T-helper 1 cell treated with Interleukin-12 subunit alpha and Interleukin-12 subunit beta and Interleukin-4 antibody, amounts not matched to agents 30 ng/mL and 1 ng/mL, for 36 hours (primary cell): ENCODE data around the gene FSTL4. TPM values are rescaled to one million over a fixed set of nuclear protein-coding genes. Genes with fewer than 3 reads are reported as not detected.

Source experiments
- intact Hi-C: fragments of 100-400 bp; cut with micrococcal nuclease; formaldehyde crosslinking; loops from one replicate; pipeline ENCODE4 v1.15.1; 2024
- total RNA-seq: library from RNA; stranded (reverse); gene quantifications from 2 replicates; pipeline ENCODE4 v1.2.3, GENCODE V29; 2022

FSTL4 gene
- total RNA-seq, 1 donor from 2014 or later = not detected

- intact Hi-C loops = no loop called here
Measured at GRCh38 chr5:133432956-133433532, 179.3 kb downstream of the FSTL4 start.

- intact Hi-C loops = no loop called here
Measured at GRCh38 chr5:133431326-133431865, 180.9 kb downstream of the FSTL4 start.

- intact Hi-C loops = no loop called here
Measured at GRCh38 chr5:133430095-133430494, 182.2 kb downstream of the FSTL4 start.

GRCh38 chr5:133429046-133429445 is 183.3 kb downstream of the FSTL4 start:
- intact Hi-C loops = loop anchor here (10.0 kb wide), 1 partner anchor 186 kb away; the partner anchor contains the start of gene FSTL4

GRCh38 chr5:133428072-133428660 is 184.2 kb downstream of the FSTL4 start:
- intact Hi-C loops = loop anchor here (10.0 kb wide), 1 partner anchor 187 kb away; the partner anchor contains the start of gene FSTL4

- intact Hi-C loops = loop anchor here (10.0 kb wide), 1 partner anchor 188 kb away; the partner anchor contains the start of gene FSTL4
Measured at GRCh38 chr5:133427121-133427777, 185.1 kb downstream of the FSTL4 start.

GRCh38 chr5:133426264-133426663 is 186.1 kb downstream of the FSTL4 start:
- intact Hi-C loops = loop anchor here (10.0 kb wide), 1 partner anchor 189 kb away; the partner anchor contains the start of gene FSTL4

GRCh38 chr5:133425764-133426163 is 186.6 kb downstream of the FSTL4 start:
- intact Hi-C loops = loop anchor here (2.0 to 10.0 kb wide), 2 partner anchors 189 to 519 kb away; partner anchors contain the start of gene FSTL4

- intact Hi-C loops = loop anchor here (2.0 to 10.0 kb wide), 2 partner anchors 190 to 520 kb away; partner anchors contain the start of gene FSTL4
Measured at GRCh38 chr5:133425222-133425621, 187.1 kb downstream of the FSTL4 start.

GRCh38 chr5:133423618-133424282 is 188.6 kb downstream of the FSTL4 start:
- intact Hi-C loops = loop anchor here (1.0 to 10.0 kb wide), 4 partner anchors 191 to 521 kb away; partner anchors contain the start of gene FSTL4

- intact Hi-C loops = loop anchor here (1.0 to 10.0 kb wide), 2 partner anchors 192 to 312 kb away; partner anchors contain the start of gene FSTL4
Measured at GRCh38 chr5:133423011-133423617, 189.2 kb downstream of the FSTL4 start.

- intact Hi-C loops = loop anchor here (10.0 kb wide), 1 partner anchor 193 kb away; the partner anchor contains the start of gene FSTL4
Measured at GRCh38 chr5:133421806-133422205, 190.5 kb downstream of the FSTL4 start.

- intact Hi-C loops = loop anchor here (10.0 kb wide), 1 partner anchor 193 kb away; the partner anchor contains the start of gene FSTL4
Measured at GRCh38 chr5:133421394-133421793, 190.9 kb downstream of the FSTL4 start.

- intact Hi-C loops = loop anchor here (10.0 kb wide), 1 partner anchor 194 kb away; the partner anchor contains the start of gene FSTL4
Measured at GRCh38 chr5:133420440-133421301, 191.7 kb downstream of the FSTL4 start.

- intact Hi-C loops = no loop called here
Measured at GRCh38 chr5:133415906-133416305, 196.4 kb downstream of the FSTL4 start.

GRCh38 chr5:133415506-133415905 is 196.8 kb downstream of the FSTL4 start:
- intact Hi-C loops = no loop called here

- intact Hi-C loops = no loop called here
Measured at GRCh38 chr5:133412661-133413060, 199.7 kb downstream of the FSTL4 start.

GRCh38 chr5:133410335-133410828 is 202.0 kb downstream of the FSTL4 start:
- intact Hi-C loops = no loop called here

GRCh38 chr5:133409210-133409674 is 203.1 kb downstream of the FSTL4 start:
- intact Hi-C loops = no loop called here
